ENCODE measurements around the gene SRM.
"Not testable (repeated sequence)": the region's sequence is repeated elsewhere in the genome, so short reads cannot be mapped to it uniquely, and the experiment has no call there.

Gene SRM

GRCh38 chr1:11023201-11023600 is 36.6 kb downstream of the SRM start:
- H3K36me3 ChIP-seq (ENCODE audit: insufficient read depth, low read length) = peaks cover 88% of the 10 kb centered on the region

GRCh38 chr1:11019971-11020370 is 39.8 kb downstream of the SRM start:
- Histone ChIP-seq H4K20me1 (ENCODE audit: insufficient read depth, low read length) (peaks cover 47% of the 10 kb centered on the region; the same call in 1 of the 2 replicates), H3K27ac (ENCODE audit: low read length) (no peak overlapping the region), H3K9me3 (ENCODE audit: insufficient read depth, low read length, severe bottlenecking) (no peaks in the 10 kb centered on the region), H3K27me3 (ENCODE audit: insufficient read depth, low read length, poor library complexity) (no peaks in the 10 kb centered on the region), H3K4me2 (ENCODE audit: insufficient read depth, low read length) (no peak overlapping the region), H3K4me1 (ENCODE audit: insufficient read depth, low read length) (peaks cover 14% of the 10 kb centered on the region; the same call in 1 of the 2 replicates), H3K36me3 (ENCODE audit: insufficient read depth, low read length) (peaks cover 95% of the 10 kb centered on the region), H3K4me3 (ENCODE audit: low read depth in 1 of 2, low read length in 2 of 2) (no peak overlapping the region), H2AFZ (ENCODE audit: low read depth, low read length) (no peak overlapping the region), H3K79me2 (ENCODE audit: insufficient read depth, low read length) (peaks cover 31% of the 10 kb centered on the region), H3K9ac (ENCODE audit: low read depth, low read length) (no peak overlapping the region)
- DNase-seq (no peak), ATAC-seq (ENCODE audit: insufficient read depth, low read depth) (no peak)
- TF ChIP-seq EZH2 (IDR thresholded peaks at IDR 0.05; ENCODE audit: borderline replicate concordance, low read depth, low read length, severe bottlenecking) = no peak
- TF ChIP-seq CTCF (IDR thresholded peaks at IDR 0.05; ENCODE audit: borderline replicate concordance, extremely low read depth, low read length, poor library complexity, severe bottlenecking) = no peak

More at GRCh38 chr1:11023201-11023600, 36.6 kb downstream of the SRM start:
- ATAC-seq (ENCODE audit: insufficient read depth, low read depth) (no peak), DNase-seq (no peak)
- TF ChIP-seq CTCF (IDR thresholded peaks at IDR 0.05; ENCODE audit: borderline replicate concordance, extremely low read depth, low read length, poor library complexity, severe bottlenecking) (no peak), EZH2 (IDR thresholded peaks at IDR 0.05; ENCODE audit: borderline replicate concordance, low read depth, low read length, severe bottlenecking) (no peak)
- H3K79me2 ChIP-seq (ENCODE audit: insufficient read depth, low read length) = peaks cover 11% of the 10 kb centered on the region
- no peak overlapping the region for H3K9ac ChIP-seq (ENCODE audit: low read depth, low read length)
- peaks cover 38% of the 10 kb centered on the region; the same call in 1 of the 2 replicates for H4K20me1 ChIP-seq (ENCODE audit: insufficient read depth, low read length)
- H3K9me3 ChIP-seq (ENCODE audit: insufficient read depth, low read length, severe bottlenecking) = no peaks in the 10 kb centered on the region
- no peaks in the 10 kb centered on the region for H3K4me1 ChIP-seq (ENCODE audit: insufficient read depth, low read length)
- H3K4me2 ChIP-seq (ENCODE audit: insufficient read depth, low read length) = no peak overlapping the region
- no peaks in the 10 kb centered on the region for H3K27me3 ChIP-seq (ENCODE audit: insufficient read depth, low read length, poor library complexity)
- H2AFZ ChIP-seq (ENCODE audit: low read depth, low read length) = no peak overlapping the region
- H3K27ac ChIP-seq (ENCODE audit: low read length) = no peak overlapping the region
- H3K4me3 ChIP-seq (ENCODE audit: low read depth in 1 of 2, low read length in 2 of 2) = no peak overlapping the region

GRCh38 chr1:11019358-11019757 is 40.5 kb downstream of the SRM start:
- not testable (repeated sequence) for H2AFZ ChIP-seq (ENCODE audit: low read depth, low read length); H3K9ac ChIP-seq (ENCODE audit: low read depth, low read length); H3K27ac ChIP-seq (ENCODE audit: low read length); H3K9me3 ChIP-seq (ENCODE audit: insufficient read depth, low read length, severe bottlenecking); ATAC-seq (ENCODE audit: insufficient read depth, low read depth); DNase-seq; H3K27me3 ChIP-seq (ENCODE audit: insufficient read depth, low read length, poor library complexity); H3K4me2 ChIP-seq (ENCODE audit: insufficient read depth, low read length); H3K4me3 ChIP-seq (ENCODE audit: low read depth in 1 of 2, low read length in 2 of 2)
- H4K20me1 ChIP-seq (ENCODE audit: insufficient read depth, low read length) = peaks cover 53% of the 10 kb centered on the region
- H3K4me1 ChIP-seq (ENCODE audit: insufficient read depth, low read length) = peaks cover 20% of the 10 kb centered on the region
- H3K36me3 ChIP-seq (ENCODE audit: insufficient read depth, low read length) = peaks cover 95% of the 10 kb centered on the region
- H3K79me2 ChIP-seq (ENCODE audit: insufficient read depth, low read length) = peaks cover 37% of the 10 kb centered on the region

GRCh38 chr1:11013160-11013531 is 46.7 kb downstream of the SRM start:
- Histone ChIP-seq H3K36me3 (ENCODE audit: insufficient read depth, low read length) (peaks cover 50% of the 10 kb centered on the region), H3K27me3 (ENCODE audit: insufficient read depth, low read length, poor library complexity) (no peaks in the 10 kb centered on the region), H3K4me1 (ENCODE audit: insufficient read depth, low read length) (peaks cover 43% of the 10 kb centered on the region), H3K79me2 (ENCODE audit: insufficient read depth, low read length) (peaks cover 45% of the 10 kb centered on the region), H4K20me1 (ENCODE audit: insufficient read depth, low read length) (peaks cover 44% of the 10 kb centered on the region), H3K4me3 (ENCODE audit: low read depth in 1 of 2, low read length in 2 of 2) (peak overlapping the region; percentile 80), H2AFZ (ENCODE audit: low read depth, low read length) (no peak overlapping the region), H3K27ac (ENCODE audit: low read length) (peak overlapping the region; percentile 99), H3K9me3 (ENCODE audit: insufficient read depth, low read length, severe bottlenecking) (no peaks in the 10 kb centered on the region), H3K4me2 (ENCODE audit: insufficient read depth, low read length) (peak overlapping the region; percentile 88), H3K9ac (ENCODE audit: low read depth, low read length) (peak overlapping the region; percentile 91)
- ATAC-seq (ENCODE audit: insufficient read depth, low read depth) (peak; percentile 4; the same call in 2 of the 3 replicates), DNase-seq (no peak)
- TF ChIP-seq EZH2 (IDR thresholded peaks at IDR 0.05; ENCODE audit: borderline replicate concordance, low read depth, low read length, severe bottlenecking) (no peak), CTCF (IDR thresholded peaks at IDR 0.05; ENCODE audit: borderline replicate concordance, extremely low read depth, low read length, poor library complexity, severe bottlenecking) (no peak)
